HG03432 (cell line): Measurements from ENCODE around the gene PIK3R2.
"Not testable (repeated sequence)": the region's sequence is repeated elsewhere in the genome, so short reads cannot be mapped to it uniquely, and the experiment has no call there.

Experiments
- ATAC-seq: cut with Tn5 transposase; IDR thresholded peaks from one replicate; pipeline ENCODE4 v1.9.1; 2021; ENCODE audit warnings: mild to moderate bottlenecking, moderate library complexity; ENCODE audit not compliant: unreplicated experiment

Gene PIK3R2

DNA sequence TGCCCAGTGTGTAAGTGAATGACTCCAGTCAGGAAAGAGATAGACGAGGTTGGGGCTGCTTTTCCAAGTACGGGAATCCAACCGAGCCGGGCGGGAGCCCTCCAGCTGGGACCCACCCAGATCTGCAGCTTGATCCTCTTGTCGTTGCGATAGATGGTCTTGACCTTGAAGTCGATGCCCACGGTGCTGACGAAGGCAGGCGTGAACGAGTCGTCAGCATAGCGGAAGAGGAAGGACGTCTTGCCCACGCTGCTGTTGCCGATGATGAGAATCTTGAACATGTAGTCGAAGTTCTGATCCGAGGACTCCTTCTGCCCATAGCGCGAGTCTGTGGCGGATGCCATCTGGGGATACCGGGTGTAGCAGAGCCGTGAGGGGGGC lies 49.4 kb downstream of the PIK3R2 start:
- no peak for ATAC-seq

DNA sequence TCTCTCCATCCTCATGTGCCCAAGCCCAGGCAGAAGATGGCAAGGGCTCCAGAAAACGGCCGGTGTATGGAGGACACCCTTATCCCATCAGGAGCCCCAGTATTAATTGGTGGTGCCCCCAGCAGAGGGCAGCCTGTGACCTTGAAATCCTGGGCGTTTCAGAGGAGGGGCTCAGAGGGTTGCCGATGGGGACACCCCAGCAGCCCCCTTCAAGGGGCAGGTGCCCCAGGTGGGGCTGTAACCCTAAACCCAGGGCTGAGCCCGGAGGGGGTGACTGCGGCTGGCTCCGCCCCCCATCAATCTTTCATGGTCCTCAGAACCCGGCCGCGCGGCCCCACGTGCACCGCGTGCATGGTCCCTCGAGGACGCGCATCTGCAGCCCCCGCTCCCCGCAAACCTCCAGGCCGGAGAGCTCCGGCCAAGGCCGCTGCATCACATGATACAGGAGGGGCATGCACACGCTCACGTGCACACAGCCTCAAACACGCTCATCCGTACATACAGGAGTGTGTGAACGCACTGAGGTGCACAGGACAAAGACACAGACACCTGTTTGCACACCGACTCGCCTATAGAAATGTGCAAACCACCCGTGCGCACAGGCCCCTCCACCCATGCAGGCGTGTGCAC lies 49.9 kb downstream of the PIK3R2 start:
- no peak for ATAC-seq

DNA sequence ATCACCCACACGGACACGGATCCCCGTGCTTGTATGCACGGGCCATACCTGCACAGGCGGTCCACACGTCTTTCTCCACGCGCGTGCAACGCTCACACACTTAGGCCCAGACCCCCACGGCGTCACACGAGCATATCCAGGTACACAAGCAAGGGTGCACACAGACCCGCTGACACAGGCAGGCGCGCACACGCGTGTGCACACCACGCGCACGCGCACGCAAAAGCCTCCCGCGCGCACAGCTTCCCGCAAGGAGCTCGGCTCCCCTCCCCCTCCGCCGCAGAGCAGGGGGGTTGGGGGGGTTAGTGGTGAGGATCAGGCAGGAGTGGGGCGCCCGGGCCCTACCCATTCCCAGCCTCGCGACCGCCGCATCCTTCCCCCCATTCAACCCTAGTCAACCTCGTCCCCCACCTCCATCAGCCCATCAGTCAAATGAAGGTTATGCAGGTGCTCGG lies 50.5 kb downstream of the PIK3R2 start:
- no peak for ATAC-seq

DNA sequence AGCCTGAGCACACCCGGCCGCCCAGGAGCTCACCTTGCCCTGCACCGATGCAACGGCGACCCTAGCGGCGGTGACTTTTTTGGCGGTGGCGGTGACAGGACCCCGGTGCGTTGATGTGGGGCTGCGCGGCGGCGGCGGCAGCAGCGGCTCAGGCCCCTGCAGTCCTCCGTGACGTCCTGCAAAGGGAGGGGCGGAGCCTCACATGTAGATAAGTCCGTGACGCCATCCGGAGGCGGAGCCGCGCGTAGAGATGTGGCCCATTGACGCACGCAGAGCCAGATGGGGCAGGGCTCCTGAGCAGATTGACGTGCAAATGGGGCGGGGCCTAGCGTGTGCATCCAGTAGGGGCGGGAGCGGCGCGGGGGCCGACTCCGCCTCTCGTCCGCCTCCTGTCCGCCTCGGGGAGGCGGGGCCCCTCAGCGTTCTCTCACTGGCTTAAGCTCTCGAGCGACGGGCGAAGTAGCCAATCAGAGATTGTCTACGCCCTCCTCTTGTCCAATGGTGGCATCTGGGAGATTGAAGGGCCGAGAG lies 51.0 kb downstream of the PIK3R2 start, which contains the start of gene RAB3A:
RAB3A (minus strand) TSS at position 180 of the 531 bp plus-strand sequence. CDS start 1,302 bp downstream, outside the sequence.
- ATAC-seq = peak; percentile 85

DNA sequence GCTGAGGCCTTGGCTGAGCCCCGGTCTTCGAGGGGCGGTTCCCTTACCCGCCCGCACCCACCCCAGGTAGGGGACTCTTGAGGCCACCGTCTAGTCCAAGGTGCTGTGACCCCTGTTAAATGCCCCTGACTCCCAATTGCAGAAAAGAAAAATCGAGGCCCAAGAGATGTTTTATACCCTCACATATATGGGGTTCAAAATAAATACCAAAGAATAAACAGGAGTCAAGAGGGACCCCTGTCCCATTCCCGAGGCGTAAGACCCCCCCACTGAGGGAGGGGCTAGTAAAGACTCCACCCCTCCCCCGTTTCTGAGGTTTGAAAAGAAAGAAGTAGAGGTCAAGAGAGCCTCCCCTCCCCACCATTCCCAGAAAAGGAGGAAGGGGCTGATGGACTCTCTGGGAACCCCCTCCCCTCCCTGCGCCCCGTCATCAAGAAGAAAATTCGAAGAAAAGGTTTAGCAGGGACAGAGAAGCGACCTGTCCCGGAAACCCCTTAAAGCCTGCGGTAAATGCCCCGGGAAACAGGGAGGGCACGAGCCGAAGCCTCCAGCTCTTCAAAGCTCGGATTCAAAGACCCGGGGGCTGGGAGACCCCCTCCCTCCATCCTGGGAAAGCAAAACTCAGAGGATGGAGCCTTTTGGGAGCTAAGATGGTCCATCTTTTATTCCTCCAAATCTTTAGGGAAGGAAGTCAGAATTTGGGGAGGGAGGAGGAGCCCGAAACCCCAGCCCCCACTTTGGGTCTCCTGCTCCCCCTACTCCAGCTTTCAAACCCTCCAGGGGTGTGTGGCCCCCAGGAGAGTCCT lies 51.6 kb downstream of the PIK3R2 start:
- peak; percentile 12 for ATAC-seq

DNA sequence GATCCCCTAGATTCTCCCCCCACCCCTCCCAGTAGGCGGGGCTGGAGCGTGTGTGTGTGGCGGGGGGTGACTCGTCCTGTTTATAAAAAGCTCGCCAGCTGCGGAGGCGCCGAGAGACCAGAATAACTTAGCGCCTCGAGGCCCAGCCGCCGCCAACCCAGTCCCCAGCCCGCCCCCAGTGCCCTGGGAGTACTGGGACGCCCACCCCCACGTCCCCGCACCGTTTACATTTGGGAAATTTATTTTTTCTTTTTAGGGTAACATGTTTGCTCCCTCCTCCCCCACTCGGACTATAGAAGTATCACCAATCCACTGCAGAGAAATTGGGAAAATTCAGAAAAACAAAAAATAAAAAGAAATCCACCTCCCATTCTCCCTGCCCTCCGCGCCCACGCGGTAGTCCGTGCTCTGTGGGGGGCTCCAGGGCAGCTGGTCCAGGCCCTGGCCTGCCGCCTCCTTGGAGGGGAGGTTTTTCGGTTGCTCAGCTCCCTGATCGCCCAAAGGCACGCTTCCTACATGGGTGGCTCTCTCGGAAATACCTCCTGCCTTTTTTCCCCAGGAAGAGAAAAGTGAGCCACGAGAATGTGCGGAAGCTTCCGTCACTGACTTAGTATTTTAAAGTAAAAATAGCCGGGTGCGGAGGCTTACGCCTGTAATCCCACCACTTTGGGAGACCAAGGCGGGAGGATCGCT lies 52.4 kb downstream of the PIK3R2 start:
- ATAC-seq = no peak

DNA sequence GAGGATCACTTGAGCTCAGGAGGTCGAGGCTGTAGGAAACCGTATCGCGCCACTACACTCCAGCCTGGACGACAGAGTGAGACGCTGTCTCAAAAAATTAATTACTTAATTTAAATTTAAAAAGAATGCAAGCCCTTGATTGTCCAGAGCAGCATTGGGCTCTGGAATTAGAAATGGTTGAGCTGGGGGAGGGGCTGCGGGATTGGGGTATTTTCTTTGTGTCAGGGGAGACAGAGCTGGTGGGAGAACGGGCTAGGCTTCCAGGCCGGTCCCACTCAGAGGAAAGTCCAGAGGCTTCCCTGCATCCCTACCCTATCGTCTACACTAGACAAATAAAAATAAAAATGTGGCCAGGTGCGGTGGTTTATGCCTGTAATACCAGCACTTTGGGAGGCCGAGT lies 53.1 kb downstream of the PIK3R2 start:
- ATAC-seq = no peak

DNA sequence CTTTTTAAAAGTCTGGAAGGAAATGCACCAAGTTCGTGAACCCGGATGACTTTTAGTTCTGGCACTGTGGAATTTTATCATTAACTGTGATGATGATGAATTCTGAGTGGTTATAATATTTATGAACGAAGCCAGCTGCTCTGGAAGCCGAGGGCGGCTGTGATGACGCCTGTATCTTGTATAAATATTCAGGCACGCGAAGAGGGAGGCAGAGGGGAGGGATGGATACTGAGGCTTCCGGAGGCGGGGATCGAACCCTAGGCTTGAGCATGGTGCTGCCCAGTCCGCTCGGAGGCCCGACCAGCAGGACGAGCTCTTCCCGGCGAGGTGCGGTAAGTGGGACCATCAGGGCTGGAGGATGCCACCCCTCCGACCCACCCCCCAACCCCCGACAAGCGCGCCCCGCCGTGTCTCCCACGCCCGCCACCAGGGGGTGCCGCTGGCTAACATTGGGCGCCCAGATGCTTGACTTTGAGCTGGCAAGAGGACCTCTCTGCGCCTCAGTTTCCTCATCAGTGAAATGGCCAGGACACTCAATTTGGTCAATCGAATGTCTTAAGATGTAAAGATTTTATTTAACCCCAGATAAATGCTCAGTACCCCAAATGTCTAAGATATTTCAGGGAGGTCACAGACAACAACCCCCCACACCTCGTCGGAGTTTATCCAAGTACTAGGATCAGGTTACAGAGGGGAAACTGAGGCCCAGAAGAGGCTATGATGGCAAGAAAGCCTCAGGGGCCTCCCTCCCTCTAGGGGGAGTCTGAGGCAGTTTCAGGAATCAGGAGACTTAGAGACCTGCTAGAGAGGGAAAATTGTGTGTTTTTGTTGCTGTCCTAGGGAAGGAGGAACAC lies 55.4 kb downstream of the PIK3R2 start:
- ATAC-seq = no peak

DNA sequence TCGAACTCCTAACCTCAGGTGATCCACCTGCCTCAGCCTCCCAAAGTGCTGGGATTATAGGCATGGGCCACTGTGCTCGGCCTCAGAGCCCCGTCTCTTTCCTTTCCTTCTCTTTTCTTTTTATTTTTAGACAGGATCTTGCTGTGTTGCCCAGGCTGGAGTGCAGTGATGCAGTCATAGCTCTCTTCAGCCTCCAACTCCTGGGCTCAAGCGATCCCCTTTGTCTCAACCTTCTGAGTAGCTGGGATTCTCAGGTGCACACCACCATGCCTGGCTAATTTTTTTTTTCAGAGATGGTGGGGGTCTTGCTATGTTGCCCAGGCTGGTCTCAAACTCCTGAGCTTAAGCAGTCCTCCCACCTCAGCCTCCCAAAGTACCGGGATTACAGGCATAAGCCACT lies 56.9 kb downstream of the PIK3R2 start:
- ATAC-seq = not testable (repeated sequence)

DNA sequence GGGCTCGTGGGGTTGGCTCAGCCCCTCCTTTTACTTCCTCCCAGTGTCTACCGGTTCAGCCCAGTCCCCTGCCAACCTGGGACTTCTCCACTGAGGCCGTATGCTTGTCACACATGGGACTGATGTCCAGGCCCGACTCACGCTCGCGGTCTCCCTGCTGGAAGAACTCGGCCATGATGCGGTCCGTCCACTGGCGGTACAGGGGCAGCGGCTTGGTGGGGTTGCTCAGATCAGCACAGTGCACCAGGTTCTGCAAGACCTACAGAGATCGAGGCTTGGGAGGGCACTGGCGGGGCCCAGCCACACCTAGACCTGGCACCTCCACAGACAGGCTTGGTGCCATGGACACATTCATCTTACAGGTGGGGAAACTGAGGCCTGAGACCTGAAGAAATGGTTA lies 58.7 kb downstream of the PIK3R2 start:
- no peak for ATAC-seq

DNA sequence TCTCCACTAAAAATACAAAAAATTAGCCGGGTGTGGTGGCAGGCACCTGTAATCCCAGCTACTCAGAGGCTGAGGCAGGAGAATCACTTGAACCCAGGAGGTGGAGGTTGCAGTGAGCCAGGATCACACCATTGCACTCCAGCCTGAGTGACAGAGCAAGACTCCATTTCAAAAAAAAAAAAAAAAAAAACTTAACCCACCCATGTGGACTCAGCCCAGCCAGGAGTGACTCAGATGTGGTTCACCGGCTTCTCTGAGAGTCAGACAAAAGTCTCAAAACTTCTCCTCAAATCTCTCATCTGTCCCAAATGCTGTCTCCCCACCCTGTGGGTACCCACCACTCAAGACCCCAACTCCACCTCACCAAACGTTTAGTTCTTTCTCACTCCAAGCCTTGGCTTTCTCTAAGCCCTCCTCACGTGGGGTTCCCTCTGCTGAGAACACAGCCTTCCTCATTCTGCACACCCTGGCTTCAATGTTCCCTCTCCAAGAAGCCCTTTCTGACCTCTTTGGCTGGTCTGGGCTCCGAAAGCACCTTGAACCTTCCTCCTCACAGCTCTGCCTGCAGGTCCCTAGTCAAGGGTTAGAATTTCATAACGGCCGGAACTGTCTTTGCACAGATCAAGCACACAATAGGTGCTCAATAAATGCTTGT lies 61.9 kb downstream of the PIK3R2 start:
- no peak for ATAC-seq

DNA sequence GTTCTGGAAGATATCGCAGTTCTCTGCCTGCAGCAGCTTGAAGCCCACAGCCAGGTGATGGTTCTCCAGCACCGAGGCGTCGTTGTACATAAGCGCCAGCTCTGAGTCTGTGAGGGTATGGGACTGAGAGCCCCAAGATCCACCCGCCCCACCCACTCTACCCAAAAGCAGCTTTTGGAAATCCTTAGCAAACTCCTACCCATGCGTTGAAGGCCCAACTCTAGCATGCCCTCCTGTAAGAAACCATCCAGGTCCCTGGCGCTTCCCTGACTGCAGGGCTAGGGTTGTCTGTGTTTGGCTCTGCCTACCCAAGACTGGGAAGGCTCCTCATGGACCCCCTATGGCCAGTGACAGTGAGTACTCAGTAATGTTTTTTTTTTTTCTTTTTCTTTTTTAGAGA lies 63.8 kb downstream of the PIK3R2 start:
- no peak for ATAC-seq

DNA sequence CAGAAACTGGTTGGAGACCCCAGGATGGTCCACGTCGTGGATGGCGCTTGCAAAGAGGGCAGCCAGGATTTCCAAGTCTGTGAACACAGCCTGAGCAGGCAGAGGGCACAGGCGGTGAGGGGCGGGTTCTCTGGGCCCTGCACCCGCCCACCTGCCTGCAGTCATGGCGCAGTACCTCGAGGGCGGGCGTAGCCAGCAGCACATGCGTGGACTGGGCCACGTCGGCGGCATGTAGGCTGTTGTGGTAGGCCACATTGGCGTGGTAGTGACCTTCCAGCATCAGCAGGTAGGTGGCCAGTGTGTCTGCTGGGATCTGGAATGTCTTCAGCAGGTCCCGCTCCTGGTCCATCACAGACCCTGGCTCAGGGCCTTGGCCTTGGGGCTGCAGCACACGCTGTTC lies 65.2 kb downstream of the PIK3R2 start:
- no peak for ATAC-seq

DNA sequence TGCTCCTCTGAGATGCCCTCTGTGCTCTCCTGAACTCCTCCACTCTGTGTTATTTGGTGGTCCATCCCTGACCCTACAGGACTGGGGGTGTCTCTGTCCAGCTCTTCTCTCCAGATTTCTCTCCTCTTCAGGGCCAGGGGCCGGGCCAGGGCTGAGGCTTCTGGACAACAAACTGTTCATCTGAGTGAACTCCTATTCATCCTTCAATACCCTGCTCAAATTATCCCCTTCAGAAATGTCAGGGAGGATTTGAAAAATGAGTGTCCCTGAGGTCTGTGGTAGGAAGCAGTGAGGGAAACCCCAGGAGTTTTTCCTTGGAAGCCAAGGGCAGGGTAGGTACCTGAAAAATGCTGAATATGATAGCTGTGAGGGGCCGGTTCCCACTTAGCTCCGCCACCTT lies 65.6 kb downstream of the PIK3R2 start:
- no peak for ATAC-seq
